DOHH2 (cell line): Measurements from ENCODE around the gene CPNE2.

Experiments
- H3F3A ChIP-seq: fragments of 200-600 bp; sonication (generic), shearing (Covaris generic); 2 replicates; pipeline ENCODE4 v1.6.0; 2016; ENCODE audit warnings: antibody characterized with exemption, mild to moderate bottlenecking; ENCODE audit not compliant: control insufficient read depth, insufficient read depth
- H3K27ac ChIP-seq: fragments of 200-600 bp; sonication (generic); 2 replicates; pipeline ENCODE4 v1.5.1; 2014; ENCODE audit warnings: low read depth, mild to moderate bottlenecking, low read length, moderate library complexity
- H3K27me3 ChIP-seq: fragments of 200-600 bp; sonication (generic); 2 replicates; pipeline ENCODE4 v1.6.1; 2014; ENCODE audit warnings: mild to moderate bottlenecking, low read length, mixed read lengths; ENCODE audit not compliant: control insufficient read depth
- H3K36me3 ChIP-seq: fragments of 200-600 bp; sonication (generic); 2 replicates; pipeline ENCODE4 v1.6.1; 2014; ENCODE audit warnings: mild to moderate bottlenecking, low read length, moderate library complexity, mixed read lengths; ENCODE audit not compliant: control insufficient read depth
- H3K4me1 ChIP-seq: fragments of 200-600 bp; sonication (generic); 2 replicates; pipeline ENCODE4 v1.6.1; 2014; ENCODE audit warnings: mild to moderate bottlenecking, low read length, mixed read lengths; ENCODE audit not compliant: control insufficient read depth
- H3K4me2 ChIP-seq: fragments of 200-600 bp; sonication (generic); 2 replicates; pipeline ENCODE4 v1.6.0; 2014; ENCODE audit warnings: mild to moderate bottlenecking, low read length, moderate library complexity
- H3K4me3 ChIP-seq: fragments of 200-600 bp; sonication (generic); 2 replicates; pipeline ENCODE4 v1.5.1; 2014; ENCODE audit warnings: mild to moderate bottlenecking, low read length, mixed read lengths
- H3K79me2 ChIP-seq: fragments of 200-600 bp; sonication (generic); 2 replicates; pipeline ENCODE4 v1.6.1; 2014; ENCODE audit warnings: mild to moderate bottlenecking, low read length, mixed read lengths; ENCODE audit not compliant: control insufficient read depth
- H3K9me2 ChIP-seq: fragments of 200-600 bp; sonication (generic); replicated peaks from 2 replicates; pipeline ENCODE4 v1.6.1; 2014; ENCODE audit warnings: mild to moderate bottlenecking, low read length, mixed read lengths; ENCODE audit not compliant: control insufficient read depth
- H3K9me3 ChIP-seq: fragments of 200-600 bp; sonication (generic); 2 replicates; pipeline ENCODE4 v1.6.1; 2014; ENCODE audit warnings: antibody characterized with exemption, low read length, mixed read lengths; ENCODE audit not compliant: control insufficient read depth, insufficient read depth
- H4K20me1 ChIP-seq: fragments of 200-600 bp; sonication (generic); 2 replicates; pipeline ENCODE4 v1.6.0; 2014; ENCODE audit warnings: low read depth, mild to moderate bottlenecking, antibody characterized with exemption, low read length, moderate library complexity; ENCODE audit not compliant: control insufficient read depth, insufficient read depth
- CTCF ChIP-seq: fragments of 200-600 bp; sonication (generic); IDR thresholded peaks from one replicate; pipeline ENCODE4 v1.5.1; 2014; ENCODE audit warnings: antibody characterized with exemption, mild to moderate bottlenecking, low read depth, low read length; ENCODE audit not compliant: poor library complexity, severe bottlenecking
- EZH2phosphoT487 ChIP-seq: fragments of 200-600 bp; sonication (generic); IDR thresholded peaks from 2 replicates; pipeline ENCODE4 v1.6.1; 2017; ENCODE audit warnings: borderline replicate concordance, mild to moderate bottlenecking, antibody characterized with exemption, low read length, moderate library complexity, mixed read lengths

Gene CPNE2

GRCh38 chr16:57064995-57065394 is 27.4 kb upstream of the CPNE2 start:
- H3K9me3 ChIP-seq: no peaks in the 10 kb centered on the region
- H3K4me1 ChIP-seq: peaks cover 4% of the 10 kb centered on the region; the same call in 1 of the 2 replicates
- H3K27ac ChIP-seq: no peak overlapping the region
- H3K4me2 ChIP-seq: no peak overlapping the region
- no peaks in the 10 kb centered on the region for H3K79me2 ChIP-seq
- H3F3A ChIP-seq: no peaks in the 10 kb centered on the region
- H3K36me3 ChIP-seq: no peaks in the 10 kb centered on the region
- no peak for TF ChIP-seq EZH2phosphoT487
- H3K27me3 ChIP-seq: no peaks in the 10 kb centered on the region
- H3K9me2 ChIP-seq: no peaks in the 10 kb centered on the region
- no peak overlapping the region for H3K4me3 ChIP-seq
- no peaks in the 10 kb centered on the region for H4K20me1 ChIP-seq

- Histone ChIP-seq H3K36me3 (no peaks in the 10 kb centered on the region), H3K4me3 (no peak overlapping the region), H3K9me3 (no peaks in the 10 kb centered on the region), H3F3A (no peaks in the 10 kb centered on the region), H3K4me2 (no peak overlapping the region), H3K79me2 (no peaks in the 10 kb centered on the region), H3K4me1 (peaks cover 4% of the 10 kb centered on the region; the same call in 1 of the 2 replicates), H4K20me1 (no peaks in the 10 kb centered on the region), H3K9me2 (no peaks in the 10 kb centered on the region), H3K27me3 (no peaks in the 10 kb centered on the region), H3K27ac (no peak overlapping the region)
- TF ChIP-seq CTCF: no peak
- no peak for TF ChIP-seq EZH2phosphoT487
These were observed 25.8 kb upstream of the CPNE2 start for GRCh38 chr16:57066625-57067024.

GRCh38 chr16:57067347-57067746 is 25.0 kb upstream of the CPNE2 start:
- TF ChIP-seq EZH2phosphoT487: no peak
- no peak for TF ChIP-seq CTCF
- no peaks in the 10 kb centered on the region for H3K36me3 ChIP-seq
- H3K27me3 ChIP-seq: no peaks in the 10 kb centered on the region
- H3K27ac ChIP-seq: no peak overlapping the region
- H3K4me1 ChIP-seq: peaks cover 4% of the 10 kb centered on the region; the same call in 1 of the 2 replicates
- no peaks in the 10 kb centered on the region for H3F3A ChIP-seq
- H3K79me2 ChIP-seq: no peaks in the 10 kb centered on the region
- no peaks in the 10 kb centered on the region for H3K9me2 ChIP-seq
- H3K4me2 ChIP-seq: no peak overlapping the region
- no peaks in the 10 kb centered on the region for H3K9me3 ChIP-seq
- no peak overlapping the region for H3K4me3 ChIP-seq
- no peaks in the 10 kb centered on the region for H4K20me1 ChIP-seq

- Histone ChIP-seq H3K4me1 (no peaks in the 10 kb centered on the region), H3K79me2 (no peaks in the 10 kb centered on the region), H3F3A (no peaks in the 10 kb centered on the region), H3K4me3 (no peak overlapping the region), H3K27ac (no peak overlapping the region), H3K9me3 (no peaks in the 10 kb centered on the region), H4K20me1 (no peaks in the 10 kb centered on the region), H3K27me3 (no peaks in the 10 kb centered on the region), H3K4me2 (no peak overlapping the region), H3K36me3 (no peaks in the 10 kb centered on the region), H3K9me2 (no peaks in the 10 kb centered on the region)
- TF ChIP-seq EZH2phosphoT487: no peak
- no peak for TF ChIP-seq CTCF
These were observed 23.3 kb upstream of the CPNE2 start for GRCh38 chr16:57069053-57069452.
